ENCODE data around the gene DDX23. TPM values are rescaled to one million over a fixed set of nuclear protein-coding genes. Genes with fewer than 3 reads are reported as not detected.

DDX23 gene
- total RNA-seq, 4 donors from 2014 or later = 56.5 to 74.3 (median 66.9) TPM

GRCh38 chr12:48824905-48825304, 27.1 kb downstream of the DDX23 start:
- intact Hi-C loops (cut with DNase I; ENCODE audit: low total_unique reads) = no loop called here
- TF ChIP-seq POLR2A (IDR thresholded peaks at IDR 0.05) (no peak), CTCF (IDR thresholded peaks at IDR 0.05) (no peak)
- no peak for DNase-seq (ENCODE audit: low spot score in 2 of 2)
- WGBS, 2 donors = 100% methylated on average over 4 of the region's 4 CpGs
- H3K4me3 ChIP-seq (ENCODE audit: low read depth, poor library complexity, severe bottlenecking) = no peak overlapping the region

DNA sequence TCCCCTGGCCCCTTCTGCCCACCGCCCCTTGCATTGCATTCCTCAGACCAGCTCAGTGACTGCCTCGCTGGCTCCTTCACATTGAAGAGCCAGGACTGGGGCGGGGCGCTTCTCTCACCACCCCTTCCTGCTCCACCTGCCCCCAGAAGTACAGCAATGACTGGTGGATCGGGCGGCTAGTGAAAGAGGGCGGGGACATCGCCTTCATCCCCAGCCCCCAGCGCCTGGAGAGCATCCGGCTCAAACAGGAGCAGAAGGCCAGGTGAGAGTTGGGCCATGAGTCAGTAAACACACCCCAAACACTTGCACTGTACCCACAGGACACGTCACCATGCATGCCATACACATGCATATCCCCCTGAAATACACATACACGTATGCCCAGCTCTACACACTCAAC, 27.9 kb downstream of the DDX23 start:
- 78 to 85% methylated on average over 12 of the region's 12 CpGs for WGBS, 2 donors
- no peak for DNase-seq (ENCODE audit: low spot score in 2 of 2)
- no peak overlapping the region for H3K4me3 ChIP-seq (ENCODE audit: low read depth, poor library complexity, severe bottlenecking)
- TF ChIP-seq POLR2A (IDR thresholded peaks at IDR 0.05) (no peak), CTCF (IDR thresholded peaks at IDR 0.05) (no peak)
- intact Hi-C loops (cut with DNase I; ENCODE audit: low total_unique reads) = no loop called here

DNA sequence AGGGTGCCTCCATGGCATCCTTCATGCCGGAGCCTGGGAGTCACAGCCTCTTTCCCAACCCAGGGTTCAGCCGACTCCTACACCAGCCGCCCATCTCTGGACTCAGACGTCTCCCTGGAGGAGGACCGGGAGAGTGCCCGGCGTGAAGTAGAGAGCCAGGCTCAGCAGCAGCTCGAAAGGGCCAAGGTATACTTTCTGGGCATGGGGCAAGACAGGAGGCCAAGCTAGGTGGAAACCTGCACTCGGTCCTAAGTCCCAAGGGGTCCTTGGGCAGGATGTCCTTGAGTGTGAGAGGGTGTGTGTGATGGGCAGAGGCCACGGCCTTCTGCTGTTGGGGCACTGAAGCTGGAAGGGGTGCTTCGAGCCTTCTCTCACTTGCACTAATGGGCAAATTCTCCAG, 28.7 kb downstream of the DDX23 start:
- intact Hi-C loops (cut with DNase I; ENCODE audit: low total_unique reads) = no loop called here
- WGBS, 2 donors = 92 to 99% methylated on average over 10 to 11 of the region's 11 CpGs
- TF ChIP-seq CTCF (IDR thresholded peaks at IDR 0.05) (no peak), POLR2A (IDR thresholded peaks at IDR 0.05) (no peak)
- DNase-seq (ENCODE audit: low spot score in 2 of 2) = no peak
- no peak overlapping the region for H3K4me3 ChIP-seq (ENCODE audit: low read depth, poor library complexity, severe bottlenecking)

GRCh38 chr12:48822711-48823110, 29.3 kb downstream of the DDX23 start:
- no peak for DNase-seq (ENCODE audit: low spot score in 2 of 2)
- intact Hi-C loops (cut with DNase I; ENCODE audit: low total_unique reads) = no loop called here
- 67 to 70% methylated on average over 2 of the region's 2 CpGs for whole genome bisulfite sequencing, 2 donors
- TF ChIP-seq POLR2A (IDR thresholded peaks at IDR 0.05) (no peak), CTCF (IDR thresholded peaks at IDR 0.05) (no peak)
- H3K4me3 ChIP-seq (ENCODE audit: low read depth, poor library complexity, severe bottlenecking) = no peak overlapping the region

GRCh38 chr12:48822139-48822538, 29.8 kb downstream of the DDX23 start:
- WGBS, 2 donors = 87 to 90% methylated on average over 5 of the region's 5 CpGs
- intact Hi-C loops (cut with DNase I; ENCODE audit: low total_unique reads) = no loop called here
- DNase-seq (ENCODE audit: low spot score in 2 of 2) = no peak

More at GRCh38 chr12:48822139-48822538, 29.8 kb downstream of the DDX23 start:
- TF ChIP-seq POLR2A (IDR thresholded peaks at IDR 0.05) (no peak), CTCF (IDR thresholded peaks at IDR 0.05) (no peak)
- no peak overlapping the region for H3K4me3 ChIP-seq (ENCODE audit: low read depth, poor library complexity, severe bottlenecking)
